ENCODE measurements around the gene WIZ. TPM values are rescaled to one million over a fixed set of nuclear protein-coding genes. Genes with fewer than 3 reads are reported as not detected.

Gene WIZ
- total and polyA plus RNA-seq, 9 of the 15 experiments (the other 6 are each of a cell fraction or from before 2014, with no cell fraction given), result 0.06 to 37.5 (median 4.8) TPM

DNA sequence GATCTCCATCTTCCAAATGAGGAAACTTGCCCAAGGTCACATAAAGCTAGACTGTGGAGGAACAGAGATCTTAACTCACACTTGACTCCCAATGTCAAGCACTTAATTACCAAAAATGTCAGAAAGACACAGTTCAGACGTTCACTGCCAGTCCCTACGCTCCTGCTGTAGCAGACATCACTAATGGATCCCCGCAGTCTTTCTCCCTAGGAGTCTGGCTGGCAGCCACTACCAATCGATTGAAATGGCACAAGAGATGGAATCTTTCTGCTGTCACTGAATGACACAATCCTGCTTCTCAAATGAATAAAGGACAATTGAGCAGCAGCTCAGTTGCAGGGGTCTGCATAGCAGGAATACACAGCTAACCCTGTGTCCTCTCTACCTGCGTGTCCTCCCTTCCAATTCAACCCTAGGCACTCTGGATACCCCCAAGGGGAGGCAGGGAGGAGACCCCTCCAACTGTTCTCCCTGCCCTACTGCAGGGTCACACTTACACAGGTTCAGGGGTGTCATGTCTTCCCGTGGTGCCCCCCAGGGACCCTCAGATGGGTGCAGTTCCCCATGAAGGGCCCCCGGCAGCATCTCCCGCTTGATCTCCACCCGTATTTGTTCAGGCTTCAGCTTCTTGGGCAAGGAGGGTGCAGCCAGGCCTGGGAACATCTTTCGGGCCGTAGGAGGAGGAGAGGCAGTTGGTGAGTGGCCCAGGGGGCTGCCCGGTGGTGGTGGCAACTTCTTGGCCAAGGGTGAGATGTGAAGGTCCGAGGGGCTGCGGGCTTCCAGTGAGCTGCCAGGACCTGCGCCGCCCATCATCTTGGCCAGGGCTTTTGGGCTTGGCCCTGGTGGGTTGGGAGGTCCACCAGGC is 23.0 kb downstream of the WIZ start (continued):
- TF ChIP-seq ZBTB7A (IDR thresholded peaks at IDR 0.05; ENCODE audit: borderline replicate concordance, control insufficient read depth, low read depth, low read length), result no peak
- no peak for TF ChIP-seq TEAD4 (IDR thresholded peaks at IDR 0.05; ENCODE audit: low read length)
- no peak for TF ChIP-seq TEAD4 (CRISPR knock-in tag; IDR thresholded peaks at IDR 0.05; ENCODE audit: borderline replicate concordance)
- no peak for TF ChIP-seq NRF1 (conservative IDR thresholded peaks at IDR 0.05 in 1 of 2, IDR thresholded peaks at IDR 0.05 in 1 of 2)
- TF ChIP-seq PPARD (CRISPR knock-in tag; IDR thresholded peaks at IDR 0.05), result no peak
- no peak for TF ChIP-seq CHCHD3 (CRISPR knock-in tag; IDR thresholded peaks at IDR 0.05)
- TF ChIP-seq, protein P1, sequence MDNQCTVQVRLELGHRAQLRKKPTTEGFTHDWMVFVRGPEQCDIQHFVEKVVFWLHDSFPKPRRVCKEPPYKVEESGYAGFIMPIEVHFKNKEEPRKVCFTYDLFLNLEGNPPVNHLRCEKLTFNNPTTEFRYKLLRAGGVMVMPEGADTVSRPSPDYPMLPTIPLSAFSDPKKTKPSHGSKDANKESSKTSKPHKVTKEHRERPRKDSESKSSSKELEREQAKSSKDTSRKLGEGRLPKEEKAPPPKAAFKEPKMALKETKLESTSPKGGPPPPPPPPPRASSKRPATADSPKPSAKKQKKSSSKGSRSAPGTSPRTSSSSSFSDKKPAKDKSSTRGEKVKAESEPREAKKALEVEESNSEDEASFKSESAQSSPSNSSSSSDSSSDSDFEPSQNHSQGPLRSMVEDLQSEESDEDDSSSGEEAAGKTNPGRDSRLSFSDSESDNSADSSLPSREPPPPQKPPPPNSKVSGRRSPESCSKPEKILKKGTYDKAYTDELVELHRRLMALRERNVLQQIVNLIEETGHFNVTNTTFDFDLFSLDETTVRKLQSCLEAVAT (IDR thresholded peaks at IDR 0.05), result peak in 1 of 2 experiments; percentile 99; a peak in 2 of 4 replicates

DNA sequence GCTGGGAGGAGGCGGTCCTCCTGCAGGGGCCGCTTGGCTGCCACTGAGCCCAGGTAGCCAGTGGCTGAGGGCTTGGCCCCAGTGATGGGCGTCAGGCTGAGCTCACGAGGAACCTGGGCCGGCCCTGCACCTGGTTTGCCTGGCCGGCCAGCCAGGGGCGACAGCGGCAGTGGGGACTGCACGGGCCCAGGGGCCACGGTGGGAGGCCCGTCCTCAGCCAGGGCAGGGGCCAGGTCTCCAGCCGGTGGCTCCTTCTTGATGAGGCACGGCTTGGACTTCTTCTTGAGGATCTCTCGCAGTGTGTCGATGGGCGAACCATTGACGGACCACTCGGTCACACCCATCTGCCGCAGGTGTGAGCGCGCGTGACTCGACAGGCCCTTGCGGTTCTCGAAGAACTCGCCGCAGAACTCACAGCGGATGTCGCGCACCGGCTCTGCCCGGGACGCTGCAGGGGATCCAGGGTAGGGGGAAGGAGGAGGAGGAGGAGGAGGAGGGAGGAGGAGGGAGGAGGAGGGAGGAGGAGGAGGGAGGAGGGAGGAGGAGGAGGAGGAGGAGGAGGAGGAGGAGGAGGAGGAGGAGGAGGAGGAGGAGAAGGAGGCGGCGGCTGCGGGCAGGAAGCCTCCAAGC is 24.3 kb downstream of the WIZ start:
- no peak for FAIRE-seq
- peaks cover 21% of the 10 kb centered on the region for H3K79me2 ChIP-seq (ENCODE audit: control insufficient read depth, insufficient read depth, low read length)
- H3K36me3 ChIP-seq (ENCODE audit: control insufficient read depth, insufficient read depth, low read length), result peaks cover 79% of the 10 kb centered on the region
- H3K27ac ChIP-seq (ENCODE audit: extremely low read depth, low read depth, low read length), result no peak overlapping the region
- no peaks in the 10 kb centered on the region for H3K9me1 ChIP-seq (ENCODE audit: control insufficient read depth, insufficient read depth, low read length)
- whole genome bisulfite sequencing (ENCODE audit: insufficient coverage, low coverage, missing lambda C conversion rate), result 97% methylated on average over 15 of the region's 36 CpGs
- no peak for DNase-seq (ENCODE audit: extremely low read depth in 1 of 4, low spot score in 3 of 4)
- no peaks in the 10 kb centered on the region for H4K20me1 ChIP-seq (replicated peaks; ENCODE audit: control insufficient read depth, insufficient read depth, low read length)
- ChIA-PET POLR2A (interaction anchor here (0.7 kb wide), 1 partner anchor 870 kb away, joined by 3 read pairs; no protein-coding TSS in a partner anchor), CTCF (ENCODE audit: low intra/inter-chr PET ratio) (no interaction called here)
- peaks cover 0 to 29% of the 10 kb centered on the region in 2 experiments; a peak in 1 of 5 replicates for H3K4me1 ChIP-seq (replicated peaks in 1 of 2; ENCODE audit: control insufficient read depth in 2 of 2, insufficient read depth in 2 of 2, low read length in 2 of 2)
- no peak overlapping the region for H3K4me3 ChIP-seq
- intact Hi-C loops (cut with micrococcal nuclease) (no loop called here), in situ Hi-C loops (cut with MboI) (no loop called here)
- TF ChIP-seq POLR2G (IDR thresholded peaks at IDR 0.05; ENCODE audit: low read depth, low read length) (peak; percentile 17; the same call in 1 of the 2 replicates), PRPF4 (IDR thresholded peaks at IDR 0.05; ENCODE audit: insufficient read depth, low read depth, low read length, poor library complexity, severe bottlenecking) (no peak), ZBTB7A (IDR thresholded peaks at IDR 0.05; ENCODE audit: borderline replicate concordance, control insufficient read depth, low read depth, low read length) (no peak), ZNF263 (CRISPR knock-in tag; IDR thresholded peaks at IDR 0.05; ENCODE audit: borderline replicate concordance) (peak; percentile 81), ZNF12 (CRISPR knock-in tag; IDR thresholded peaks at IDR 0.05) (no peak), PCBP2 (IDR thresholded peaks at IDR 0.05; ENCODE audit: low read depth, low read length, poor library complexity, severe bottlenecking) (peak; percentile 60)
- TF ChIP-seq, protein P2, sequence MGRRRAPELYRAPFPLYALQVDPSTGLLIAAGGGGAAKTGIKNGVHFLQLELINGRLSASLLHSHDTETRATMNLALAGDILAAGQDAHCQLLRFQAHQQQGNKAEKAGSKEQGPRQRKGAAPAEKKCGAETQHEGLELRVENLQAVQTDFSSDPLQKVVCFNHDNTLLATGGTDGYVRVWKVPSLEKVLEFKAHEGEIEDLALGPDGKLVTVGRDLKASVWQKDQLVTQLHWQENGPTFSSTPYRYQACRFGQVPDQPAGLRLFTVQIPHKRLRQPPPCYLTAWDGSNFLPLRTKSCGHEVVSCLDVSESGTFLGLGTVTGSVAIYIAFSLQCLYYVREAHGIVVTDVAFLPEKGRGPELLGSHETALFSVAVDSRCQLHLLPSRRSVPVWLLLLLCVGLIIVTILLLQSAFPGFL (CRISPR knock-in tag; IDR thresholded peaks at IDR 0.05), result no peak
- no peak overlapping the region for H2AFZ ChIP-seq (ENCODE audit: low read depth, low read length)
- H3K4me2 ChIP-seq (ENCODE audit: insufficient read depth, low read length), result no peak overlapping the region
- H3K9ac ChIP-seq (ENCODE audit: insufficient read depth in 1 of 2, low read depth in 2 of 2, low read length in 2 of 2), result no peak overlapping the region
- no peak for ATAC-seq
- no peaks in the 10 kb centered on the region for H3K9me3 ChIP-seq (replicated peaks; ENCODE audit: control insufficient read depth, insufficient read depth, low read depth, low read length)
- no TSS peak for BruUV-seq (replicated peaks)
- H3K27me3 ChIP-seq (ENCODE audit: control insufficient read depth in 2 of 2, insufficient read depth in 2 of 2, low read length in 2 of 2), result no peaks in the 10 kb centered on the region

Measured in K562 (cell line).